Skin epidermis (tissue), 12 donors: ENCODE measurements around the gene ERAS.
"Not testable (repeated sequence)": the region's sequence is repeated elsewhere in the genome, so short reads cannot be mapped to it uniquely, and the experiment has no call there.

ENCODE experiments used
- H3K27ac ChIP-seq, 21 experiments: fragments of 200-600 bp; sonication (generic) in 11 of 21; one replicate each; pipeline ENCODE4 v1.5.0; 2020; ENCODE audit warnings: mild to moderate bottlenecking in 3 of 21, inconsistent platforms in 2 of 21, moderate library complexity in 2 of 21
- H3K4me3 ChIP-seq, 7 experiments: fragments of 200-600 bp; sonication (generic) in 2 of 7; one replicate each; pipeline ENCODE4 v1.5.0; 2020; ENCODE audit warnings: inconsistent platforms in 2 of 7, mild to moderate bottlenecking in 2 of 7, moderate library complexity in 1 of 7

The ERAS gene

GRCh38 chrX:48827654-48827968, 1.3 kb downstream of the ERAS start:
- no peak overlapping the region for H3K27ac ChIP-seq
- no peak overlapping the region for H3K4me3 ChIP-seq

GRCh38 chrX:48829016-48829735, 2.9 kb downstream of the ERAS start:
- no peak overlapping the region for H3K4me3 ChIP-seq
- no peak overlapping the region for H3K27ac ChIP-seq

- no peak overlapping the region for H3K4me3 ChIP-seq
- no peak overlapping the region for H3K27ac ChIP-seq
Measured at GRCh38 chrX:48831136-48831908, 5.0 kb downstream of the ERAS start.

GRCh38 chrX:48831909-48832291, 5.6 kb downstream of the ERAS start:
- Histone ChIP-seq H3K4me3 (no peak overlapping the region), H3K27ac (no peak overlapping the region)

- no peak overlapping the region for H3K4me3 ChIP-seq
- no peak overlapping the region for H3K27ac ChIP-seq
Measured at GRCh38 chrX:48833542-48834138, 7.3 kb downstream of the ERAS start.

- H3K27ac ChIP-seq: no peak overlapping the region
- no peak overlapping the region for H3K4me3 ChIP-seq
Measured at GRCh38 chrX:48834383-48834709, 8.0 kb downstream of the ERAS start.

GRCh38 chrX:48835524-48836329, 9.4 kb downstream of the ERAS start, which contains the start of gene PCSK1N:
TSS of gene PCSK1N (minus strand) at chrX:48835610. CDS start at chrX:48835532, 78 bp downstream.
- H3K4me3 ChIP-seq: peak within 1 kb of the TSS in 6 of 7 experiments; percentile 8 to 40 (median 22)
- H3K27ac ChIP-seq: no peak within 1 kb of the TSS

- no peak overlapping the region for H3K4me3 ChIP-seq
- H3K27ac ChIP-seq: no peak overlapping the region
Measured at GRCh38 chrX:48839686-48840085, 13.4 kb downstream of the ERAS start.

GRCh38 chrX:48848847-48849246, 22.5 kb downstream of the ERAS start:
- H3K27ac ChIP-seq: no peak overlapping the region
- H3K4me3 ChIP-seq: no peak overlapping the region

- Histone ChIP-seq H3K27ac (no peak overlapping the region), H3K4me3 (no peak overlapping the region)
Measured at GRCh38 chrX:48852857-48853256, 26.5 kb downstream of the ERAS start.

GRCh38 chrX:48853494-48853893, 27.2 kb downstream of the ERAS start:
- H3K4me3 ChIP-seq, H3K27ac ChIP-seq: not testable (repeated sequence)

GRCh38 chrX:48854121-48854804, 27.9 kb downstream of the ERAS start:
- not testable (repeated sequence) for H3K27ac ChIP-seq, H3K4me3 ChIP-seq

- no peak overlapping the region for H3K27ac ChIP-seq
- H3K4me3 ChIP-seq: no peak overlapping the region
Measured at GRCh38 chrX:48854898-48855297, 28.6 kb downstream of the ERAS start.

GRCh38 chrX:48864210-48864609, 37.9 kb downstream of the ERAS start:
- no peak overlapping the region for H3K4me3 ChIP-seq

GRCh38 chrX:48872017-48872416, 45.7 kb downstream of the ERAS start:
- not testable (repeated sequence) for H3K4me3 ChIP-seq, H3K27ac ChIP-seq

More at GRCh38 chrX:48864210-48864609, 37.9 kb downstream of the ERAS start:
- no peak overlapping the region for H3K27ac ChIP-seq

GRCh38 chrX:48876944-48877343, 50.6 kb downstream of the ERAS start:
- H3K27ac ChIP-seq, H3K4me3 ChIP-seq: not testable (repeated sequence)
